GM23338 (cell line): ENCODE measurements around the gene NCR1. TPM values are rescaled to one million over a fixed set of nuclear protein-coding genes. Genes with fewer than 3 reads are reported as not detected.

ENCODE experiments used
- ATAC-seq: fragments of 200-7000 bp; cut with Tn5 transposase; 3 replicates; pipeline ENCODE4 v1.9.1; 2020
- DNase-seq: peaks from one replicate; pipeline ENCODE4 v3.0.0-alpha.2; 2015; ENCODE audit warnings: low spot score
- H2AFZ ChIP-seq: fragments of 200-600 bp; sonication (generic); 2 replicates; pipeline ENCODE4 v1.8.0; 2016; ENCODE audit warnings: antibody characterized with exemption, mild to moderate bottlenecking, moderate library complexity
- H3F3A ChIP-seq: fragments of 200-600 bp; sonication (generic); replicated peaks from 2 replicates; pipeline ENCODE4 v1.8.0; 2017; ENCODE audit warnings: antibody characterized with exemption, mixed run types, low read depth
- H3K27ac ChIP-seq: fragments of 200-600 bp; sonication (generic); 2 replicates; pipeline ENCODE4 v1.6.1; 2016; ENCODE audit warnings: low read depth
- H3K27me3 ChIP-seq: fragments of 200-600 bp; sonication (generic); 2 replicates; pipeline ENCODE4 v1.8.0; 2016; ENCODE audit warnings: mild to moderate bottlenecking, mixed run types, moderate library complexity; ENCODE audit not compliant: insufficient read depth
- H3K36me3 ChIP-seq: fragments of 200-600 bp; sonication (generic); 2 replicates; pipeline ENCODE4 v1.8.0; 2016; ENCODE audit warnings: mild to moderate bottlenecking; ENCODE audit not compliant: insufficient read depth
- H3K4me1 ChIP-seq: fragments of 200-600 bp; sonication (generic); 2 replicates; pipeline ENCODE4 v1.8.0; 2016; ENCODE audit warnings: mild to moderate bottlenecking, moderate library complexity; ENCODE audit not compliant: insufficient read depth
- H3K4me2 ChIP-seq: fragments of 200-600 bp; sonication (generic); 2 replicates; pipeline ENCODE4 v1.7.1; 2017; ENCODE audit warnings: mixed run types
- H3K4me3 ChIP-seq: fragments of 200-600 bp; sonication (generic); 2 replicates; pipeline ENCODE4 v1.6.1; 2016; ENCODE audit warnings: mixed run types
- H3K79me2 ChIP-seq: fragments of 200-600 bp; sonication (generic); replicated peaks from 2 replicates; pipeline ENCODE4 v1.8.0; 2017; ENCODE audit warnings: mild to moderate bottlenecking; ENCODE audit not compliant: insufficient read depth
- H3K9me2 ChIP-seq: fragments of 200-600 bp; sonication (generic); 2 replicates; pipeline ENCODE4 v1.8.0; 2017; ENCODE audit not compliant: insufficient read depth
- H4K20me1 ChIP-seq: fragments of 200-600 bp; sonication (generic); replicated peaks from 2 replicates; pipeline ENCODE4 v1.8.0; 2017; ENCODE audit warnings: mild to moderate bottlenecking; ENCODE audit not compliant: insufficient read depth
- H3K27ac Mint-ChIP-seq: 2 replicates; pipeline ENCODE4 v1.8.0; 2020; ENCODE audit warnings: inconsistent platforms, mild to moderate bottlenecking, moderate library complexity, mixed read lengths
- H3K27me3 Mint-ChIP-seq: 3 replicates; pipeline ENCODE4 v1.8.0; 2022; ENCODE audit warnings: low read depth, mild to moderate bottlenecking, moderate library complexity, mixed read lengths, inconsistent platforms; ENCODE audit not compliant: insufficient read depth, poor library complexity
- H3K36me3 Mint-ChIP-seq: 3 replicates; pipeline ENCODE4 v1.8.0; 2021; ENCODE audit warnings: low read depth, mild to moderate bottlenecking, inconsistent platforms, moderate library complexity, mixed read lengths
- H3K4me1 Mint-ChIP-seq: 3 replicates; pipeline ENCODE4 v1.8.0; 2020; ENCODE audit warnings: mild to moderate bottlenecking, inconsistent platforms, mixed read lengths
- H3K4me3 Mint-ChIP-seq: 3 replicates; pipeline ENCODE4 v1.8.0; 2021; ENCODE audit warnings: moderate library complexity, mild to moderate bottlenecking, inconsistent platforms, mixed read lengths
- H3K9me3 Mint-ChIP-seq: 3 replicates; pipeline ENCODE4 v1.8.0; 2020; ENCODE audit warnings: moderate library complexity, mild to moderate bottlenecking, inconsistent platforms, mixed read lengths
- CREB1 ChIP-seq: fragments of 250-450 bp; sonication (Bioruptor Pico); IDR thresholded peaks from 2 replicates; pipeline ENCODE4 v1.5.0; 2020; ENCODE audit warnings: low read depth, mild to moderate bottlenecking, moderate library complexity
- CTCF ChIP-seq, 2 experiments: fragments of 200-600 bp in 1 of 2; sonication (generic) in 1 of 2; conservative IDR thresholded peaks; 2 replicates each; pipeline versions ENCODE4 v1.5.1 to v1.6.1; 2016 to 2017; ENCODE audit warnings: antibody characterized with exemption in 2 of 2, low read depth in 2 of 2, mild to moderate bottlenecking in 2 of 2, moderate library complexity in 1 of 2
- REST ChIP-seq: IDR thresholded peaks from one replicate; pipeline ENCODE4 v1.6.1; 2018; ENCODE audit warnings: antibody characterized with exemption; ENCODE audit not compliant: unreplicated experiment
- polyA plus RNA-seq: library from polyadenylated mRNA; unstranded; fragments of >200 nt; fragmentation: Nextera tagmentation; extraction: Ambion mirVana; gene quantifications from 2 replicates; pipeline ENCODE4 v1.2.1, GENCODE V29; 2016
- total RNA-seq: library from RNA; depleted of rRNA; stranded (reverse); fragments of >200 nt; shearing (Covaris generic); gene quantifications from 2 replicates; pipeline ENCODE4 v1.2.3, GENCODE V29; 2014

The NCR1 gene
- total and polyA plus RNA-seq, 2 experiments from 2014 or later: 1.8 to 2.0 TPM

GRCh38 chr19:54881884-54882283, 24.1 kb upstream of the NCR1 start:
- ATAC-seq (no peak), DNase-seq (no peak)
- H3K4me3 ChIP-seq: no peak overlapping the region
- H3K36me3 ChIP-seq: no peaks in the 10 kb centered on the region
- H3K79me2 ChIP-seq: no peaks in the 10 kb centered on the region
- peaks cover 7% of the 10 kb centered on the region for H3K4me1 ChIP-seq
- no peaks in the 10 kb centered on the region for H3F3A ChIP-seq
- H3K9me2 ChIP-seq: no peaks in the 10 kb centered on the region
- Mint-ChIP-seq H3K27me3 (peaks cover 11% of the 10 kb centered on the region), H3K27ac (no peak overlapping the region), H3K4me1 (no peaks in the 10 kb centered on the region), H3K9me3 (peaks cover 45% of the 10 kb centered on the region), H3K36me3 (no peaks in the 10 kb centered on the region), H3K4me3 (no peak overlapping the region)
- H4K20me1 ChIP-seq: no peaks in the 10 kb centered on the region
- no peak overlapping the region for H3K4me2 ChIP-seq
- H2AFZ ChIP-seq: no peak overlapping the region
- H3K27ac ChIP-seq: no peak overlapping the region
- no peaks in the 10 kb centered on the region; the same call in 1 of the 2 replicates for H3K27me3 ChIP-seq
- TF ChIP-seq CREB1 (CRISPR knock-in tag): no peak
- TF ChIP-seq REST: no peak

GRCh38 chr19:54882758-54883157, 23.2 kb upstream of the NCR1 start:
- no peak overlapping the region for H3K4me3 ChIP-seq
- no peaks in the 10 kb centered on the region for H3K4me1 Mint-ChIP-seq
- no peak for ATAC-seq

More at GRCh38 chr19:54882758-54883157, 23.2 kb upstream of the NCR1 start:
- Mint-ChIP-seq H3K4me3 (no peak overlapping the region), H3K27me3 (peaks cover 11% of the 10 kb centered on the region), H3K27ac (no peak overlapping the region), H3K36me3 (no peaks in the 10 kb centered on the region), H3K9me3 (peaks cover 37% of the 10 kb centered on the region)
- H3K27me3 ChIP-seq: no peaks in the 10 kb centered on the region; the same call in 1 of the 2 replicates
- H3K9me2 ChIP-seq: no peaks in the 10 kb centered on the region
- H3K79me2 ChIP-seq: no peaks in the 10 kb centered on the region
- TF ChIP-seq CREB1 (CRISPR knock-in tag) (no peak), CTCF (conservative IDR thresholded peaks at IDR 0.05; ENCODE audit: low read depth in 2 of 2) (peak; percentile 33 to 47)
- no peaks in the 10 kb centered on the region for H3K36me3 ChIP-seq
- no peaks in the 10 kb centered on the region for H3F3A ChIP-seq
- H4K20me1 ChIP-seq: no peaks in the 10 kb centered on the region
- H3K27ac ChIP-seq: no peak overlapping the region
- peaks cover 7% of the 10 kb centered on the region for H3K4me1 ChIP-seq
- no peak for DNase-seq
- no peak overlapping the region for H3K4me2 ChIP-seq
- H2AFZ ChIP-seq: peak overlapping the region; percentile 80; the same call in 1 of the 2 replicates
